ENCODE results near the gene DOCK1.

DNA sequence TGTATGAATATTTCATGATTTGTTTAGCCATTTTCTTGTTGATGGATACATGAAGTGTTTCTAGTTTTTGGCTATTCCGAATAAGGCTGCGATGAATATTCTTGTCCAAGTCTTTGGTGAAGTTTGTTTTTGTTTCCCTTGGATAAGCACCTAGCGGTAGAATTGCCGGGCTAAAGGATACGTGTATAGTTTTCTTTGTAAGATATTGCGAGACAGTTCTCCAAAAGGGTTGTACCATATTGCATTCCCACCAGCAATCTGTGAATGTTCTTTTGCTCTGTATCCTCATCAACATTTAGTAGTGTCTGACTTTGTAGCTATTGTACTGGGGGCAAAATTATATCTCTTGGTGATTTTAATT is 142.6 kb downstream of the DOCK1 start:
- TF ChIP-seq, protein P1, sequence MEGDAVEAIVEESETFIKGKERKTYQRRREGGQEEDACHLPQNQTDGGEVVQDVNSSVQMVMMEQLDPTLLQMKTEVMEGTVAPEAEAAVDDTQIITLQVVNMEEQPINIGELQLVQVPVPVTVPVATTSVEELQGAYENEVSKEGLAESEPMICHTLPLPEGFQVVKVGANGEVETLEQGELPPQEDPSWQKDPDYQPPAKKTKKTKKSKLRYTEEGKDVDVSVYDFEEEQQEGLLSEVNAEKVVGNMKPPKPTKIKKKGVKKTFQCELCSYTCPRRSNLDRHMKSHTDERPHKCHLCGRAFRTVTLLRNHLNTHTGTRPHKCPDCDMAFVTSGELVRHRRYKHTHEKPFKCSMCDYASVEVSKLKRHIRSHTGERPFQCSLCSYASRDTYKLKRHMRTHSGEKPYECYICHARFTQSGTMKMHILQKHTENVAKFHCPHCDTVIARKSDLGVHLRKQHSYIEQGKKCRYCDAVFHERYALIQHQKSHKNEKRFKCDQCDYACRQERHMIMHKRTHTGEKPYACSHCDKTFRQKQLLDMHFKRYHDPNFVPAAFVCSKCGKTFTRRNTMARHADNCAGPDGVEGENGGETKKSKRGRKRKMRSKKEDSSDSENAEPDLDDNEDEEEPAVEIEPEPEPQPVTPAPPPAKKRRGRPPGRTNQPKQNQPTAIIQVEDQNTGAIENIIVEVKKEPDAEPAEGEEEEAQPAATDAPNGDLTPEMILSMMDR (IDR thresholded peaks at IDR 0.05) = no peak
- no peak for TF ChIP-seq POLR2AphosphoS5 (IDR thresholded peaks at IDR 0.05)
- TF ChIP-seq POLR2A (IDR thresholded peaks at IDR 0.05) = no peak

Data from breast epithelium (tissue), 3 donors.